Parathyroid adenoma (tissue), 2 donors: ENCODE measurements around the gene ZNF654.

ENCODE experiments used
- H2AFZ ChIP-seq: fragments of 300-600 bp; sonication (generic); one replicate; pipeline ENCODE4 v1.7.0; 2017; ENCODE audit warnings: antibody characterized with exemption, mild to moderate bottlenecking
- H3K27ac ChIP-seq: fragments of 300-600 bp; sonication (generic); one replicate; pipeline ENCODE4 v1.7.0; 2017
- H3K27me3 ChIP-seq: fragments of 300-600 bp; sonication (generic); one replicate; pipeline ENCODE4 v1.7.0; 2017; ENCODE audit warnings: low read length; ENCODE audit not compliant: control insufficient read depth, insufficient read depth
- H3K36me3 ChIP-seq: fragments of 300-600 bp; sonication (generic); one replicate; pipeline ENCODE4 v1.7.0; 2017; ENCODE audit warnings: low read length; ENCODE audit not compliant: control insufficient read depth, insufficient read depth
- H3K4me1 ChIP-seq: fragments of 300-600 bp; sonication (generic); one replicate; pipeline ENCODE4 v1.7.0; 2017; ENCODE audit warnings: control low read depth
- H3K4me2 ChIP-seq: fragments of 300-600 bp; sonication (generic); one replicate; pipeline ENCODE4 v1.7.0; 2017; ENCODE audit warnings: low read length
- H3K4me3 ChIP-seq: fragments of 300-600 bp; sonication (generic); one replicate; pipeline ENCODE4 v1.7.0; 2017; ENCODE audit warnings: low read depth, low read length
- H3K79me2 ChIP-seq: fragments of 300-600 bp; sonication (generic); one replicate; pipeline ENCODE4 v1.7.0; 2017; ENCODE audit warnings: control low read depth
- H3K9ac ChIP-seq: fragments of 300-600 bp; sonication (generic); one replicate; pipeline ENCODE4 v1.7.0; 2017; ENCODE audit warnings: mild to moderate bottlenecking
- H3K9me3 ChIP-seq: fragments of 300-600 bp; sonication (generic); one replicate; pipeline ENCODE4 v1.7.0; 2017; ENCODE audit warnings: low read length; ENCODE audit not compliant: control insufficient read depth
- TF ChIP-seq, protein P1 (sequence below): fragments of 300-600 bp; sonication (generic); IDR thresholded peaks from one replicate; pipeline ENCODE4 v1.7.0; 2017; ENCODE audit warnings: antibody characterized with exemption, mild to moderate bottlenecking
- donor health status: primary hyperparathyroidism.

Gene ZNF654

DNA sequence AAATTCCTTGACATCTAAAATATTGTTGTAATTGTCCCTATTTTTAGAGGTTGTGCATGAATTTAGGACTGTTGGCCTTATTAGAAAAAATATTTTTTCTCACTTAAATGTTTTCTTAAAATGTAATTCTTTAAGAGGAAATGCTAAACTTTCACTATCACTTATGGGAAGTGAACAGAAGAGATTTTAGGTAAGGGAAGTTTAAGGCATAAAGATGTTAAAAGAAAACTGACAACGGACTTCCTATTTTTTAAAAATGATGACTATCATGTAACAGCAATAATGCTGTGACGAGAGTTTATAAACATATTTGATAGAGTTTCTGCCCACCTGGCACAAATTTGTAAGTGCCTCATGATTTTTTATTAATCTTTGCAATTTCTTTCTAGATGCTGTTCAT, 93.8 kb downstream of the ZNF654 start:
- Histone ChIP-seq H3K27me3 (no peaks in the 10 kb centered on the region), H3K36me3 (no peaks in the 10 kb centered on the region), H3K79me2 (peaks cover 15% of the 10 kb centered on the region), H3K4me2 (no peak overlapping the region), H3K27ac (no peak overlapping the region), H3K4me3 (no peak overlapping the region), H2AFZ (no peak overlapping the region), H3K9me3 (no peaks in the 10 kb centered on the region), H3K4me1 (peaks cover 5% of the 10 kb centered on the region), H3K9ac (no peak overlapping the region)
- TF ChIP-seq, protein P1, sequence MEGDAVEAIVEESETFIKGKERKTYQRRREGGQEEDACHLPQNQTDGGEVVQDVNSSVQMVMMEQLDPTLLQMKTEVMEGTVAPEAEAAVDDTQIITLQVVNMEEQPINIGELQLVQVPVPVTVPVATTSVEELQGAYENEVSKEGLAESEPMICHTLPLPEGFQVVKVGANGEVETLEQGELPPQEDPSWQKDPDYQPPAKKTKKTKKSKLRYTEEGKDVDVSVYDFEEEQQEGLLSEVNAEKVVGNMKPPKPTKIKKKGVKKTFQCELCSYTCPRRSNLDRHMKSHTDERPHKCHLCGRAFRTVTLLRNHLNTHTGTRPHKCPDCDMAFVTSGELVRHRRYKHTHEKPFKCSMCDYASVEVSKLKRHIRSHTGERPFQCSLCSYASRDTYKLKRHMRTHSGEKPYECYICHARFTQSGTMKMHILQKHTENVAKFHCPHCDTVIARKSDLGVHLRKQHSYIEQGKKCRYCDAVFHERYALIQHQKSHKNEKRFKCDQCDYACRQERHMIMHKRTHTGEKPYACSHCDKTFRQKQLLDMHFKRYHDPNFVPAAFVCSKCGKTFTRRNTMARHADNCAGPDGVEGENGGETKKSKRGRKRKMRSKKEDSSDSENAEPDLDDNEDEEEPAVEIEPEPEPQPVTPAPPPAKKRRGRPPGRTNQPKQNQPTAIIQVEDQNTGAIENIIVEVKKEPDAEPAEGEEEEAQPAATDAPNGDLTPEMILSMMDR = no peak

DNA sequence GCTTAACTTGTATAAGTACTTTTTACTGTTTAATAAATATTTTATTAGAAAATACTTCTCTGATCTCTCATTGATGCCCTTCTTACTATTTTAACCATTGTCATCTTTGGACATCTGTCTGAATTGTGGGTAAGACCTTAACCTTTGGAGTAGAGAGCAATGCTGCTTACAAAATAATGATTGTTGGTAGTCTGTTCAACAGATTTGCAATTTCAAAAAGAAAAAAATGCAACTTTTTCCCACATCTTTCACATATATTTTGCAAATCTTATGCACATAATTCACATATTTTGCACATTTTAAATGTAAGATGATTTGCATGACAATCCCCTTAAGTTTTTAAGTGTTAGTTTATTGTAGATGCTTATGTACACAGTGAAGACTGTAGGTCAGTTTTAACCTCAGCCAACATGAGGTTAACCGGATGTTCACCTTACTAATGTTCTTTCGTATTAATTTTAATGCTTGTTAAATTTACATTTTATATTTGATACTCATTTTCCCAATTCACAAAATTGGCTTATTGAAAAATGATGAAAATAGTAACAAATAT, 107.4 kb downstream of the ZNF654 start:
- Histone ChIP-seq H3K9me3 (no peaks in the 10 kb centered on the region), H3K4me2 (no peak overlapping the region), H3K36me3 (no peaks in the 10 kb centered on the region), H3K9ac (no peak overlapping the region), H3K4me3 (no peak overlapping the region), H2AFZ (no peak overlapping the region), H3K27ac (no peak overlapping the region), H3K79me2 (no peaks in the 10 kb centered on the region), H3K27me3 (no peaks in the 10 kb centered on the region), H3K4me1 (no peaks in the 10 kb centered on the region)
- TF ChIP-seq, protein P1 = no peak

DNA sequence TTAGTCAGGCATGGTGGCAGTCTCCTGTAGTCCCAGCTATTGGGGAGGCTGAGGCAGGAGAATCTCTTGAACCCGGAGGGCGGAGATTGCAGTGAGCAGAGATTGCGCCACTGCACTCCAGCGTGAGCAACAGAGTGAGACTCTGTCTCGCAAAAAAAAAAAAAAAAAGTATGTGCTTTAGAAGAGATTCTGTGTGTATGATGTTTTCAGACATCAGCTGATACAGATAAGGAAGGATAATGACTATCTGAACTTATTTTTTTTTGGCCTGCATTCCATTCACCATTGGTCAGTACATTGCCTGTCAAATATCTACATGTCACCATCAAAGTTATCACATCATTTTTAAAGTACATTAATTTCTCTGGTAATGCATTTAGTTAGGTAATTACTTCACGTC, 108.1 kb downstream of the ZNF654 start:
- H3K79me2 ChIP-seq = no peaks in the 10 kb centered on the region
- H2AFZ ChIP-seq = no peak overlapping the region
- no peaks in the 10 kb centered on the region for H3K27me3 ChIP-seq
- no peaks in the 10 kb centered on the region for H3K4me1 ChIP-seq
- TF ChIP-seq, protein P1 = no peak
- H3K4me2 ChIP-seq = no peak overlapping the region
- H3K4me3 ChIP-seq = no peak overlapping the region
- no peaks in the 10 kb centered on the region for H3K9me3 ChIP-seq
- no peak overlapping the region for H3K27ac ChIP-seq
- no peaks in the 10 kb centered on the region for H3K36me3 ChIP-seq
- no peak overlapping the region for H3K9ac ChIP-seq

DNA sequence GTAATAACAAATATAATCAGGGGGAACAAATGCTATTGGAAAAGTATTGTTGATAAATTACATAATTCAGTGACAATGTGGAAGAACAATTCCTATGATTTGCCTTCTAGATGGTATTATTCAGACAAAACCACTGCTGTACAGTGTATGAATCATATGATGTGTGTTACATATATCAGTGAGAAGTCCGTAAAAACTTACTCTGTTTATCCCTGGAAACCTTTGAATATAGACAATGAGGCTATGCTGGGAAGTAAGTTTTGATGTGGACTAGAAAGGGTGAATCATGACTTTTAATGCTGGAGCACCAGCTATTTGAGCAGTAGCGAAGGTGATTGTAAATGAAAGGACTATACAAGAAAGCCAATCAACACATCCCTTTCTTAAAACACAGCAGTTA, 108.6 kb downstream of the ZNF654 start:
- H3K27ac ChIP-seq = no peak overlapping the region
- no peaks in the 10 kb centered on the region for H3K79me2 ChIP-seq
- no peak overlapping the region for H2AFZ ChIP-seq
- no peaks in the 10 kb centered on the region for H3K9me3 ChIP-seq
- TF ChIP-seq, protein P1 = no peak
- H3K27me3 ChIP-seq = no peaks in the 10 kb centered on the region
- H3K36me3 ChIP-seq = no peaks in the 10 kb centered on the region
- H3K4me1 ChIP-seq = no peaks in the 10 kb centered on the region
- H3K9ac ChIP-seq = no peak overlapping the region
- H3K4me2 ChIP-seq = no peak overlapping the region
- no peak overlapping the region for H3K4me3 ChIP-seq

DNA sequence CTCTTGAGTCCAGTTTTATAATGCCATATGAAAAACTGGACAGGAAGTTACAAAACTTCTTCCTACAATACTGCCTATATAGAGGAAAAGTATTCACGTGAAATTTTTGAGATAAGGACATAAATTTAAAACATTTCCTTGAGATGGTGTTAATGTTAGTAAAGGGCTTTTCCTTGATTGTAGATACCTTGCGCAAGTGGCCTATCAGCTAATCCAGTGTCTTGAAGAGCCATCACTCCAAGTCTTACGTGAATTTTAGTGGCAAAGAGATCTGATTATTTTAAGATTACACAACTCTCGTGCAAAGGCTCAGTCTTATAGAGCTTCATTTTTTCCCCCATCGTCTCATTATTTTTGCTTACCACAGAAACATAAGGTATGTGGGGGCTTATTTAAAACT, 109.1 kb downstream of the ZNF654 start:
- Histone ChIP-seq H3K4me3 (no peak overlapping the region), H3K36me3 (no peaks in the 10 kb centered on the region), H3K9ac (no peak overlapping the region), H3K9me3 (no peaks in the 10 kb centered on the region), H3K27ac (no peak overlapping the region), H2AFZ (no peak overlapping the region), H3K4me1 (no peaks in the 10 kb centered on the region), H3K79me2 (no peaks in the 10 kb centered on the region), H3K4me2 (no peak overlapping the region), H3K27me3 (no peaks in the 10 kb centered on the region)
- TF ChIP-seq, protein P1 = no peak
